IMR-90 (cell line): ENCODE data around the gene STOML1. TPM values are rescaled to one million over a fixed set of nuclear protein-coding genes. Genes with fewer than 3 reads are reported as not detected.

Source experiments
- ATAC-seq: fragments of 200-7000 bp; cut with Tn5 transposase; 2 replicates; pipeline ENCODE4 v1.9.1; 2020; ENCODE audit warnings: low read depth, mild to moderate bottlenecking, moderate library complexity
- BruUV-seq: library from RNA; stranded (reverse); fragments of 400-500 nt; replicated peaks from 2 replicates; lab custom pipeline; 2021; lab: Mats Ljungman, UMichigan
- CTCF ChIA-PET: fragments of 300-600 bp; formaldehyde crosslinking; extraction: SDS; loops from one replicate; lab custom pipeline; 2021; ENCODE audit warnings: antibody characterized with exemption; lab: Yijun Ruan, JAX
- POLR2A ChIA-PET: fragments of 300-600 bp; sonication (Branson Sonifier 250); formaldehyde crosslinking; loops from one replicate; lab custom pipeline; 2022; ENCODE audit warnings: antibody characterized with exemption; ENCODE audit not compliant: unreplicated experiment; lab: Charles Lee
- DNase-seq: peaks from one replicate; pipeline ENCODE4 v3.0.0; 2013
- H2AFZ ChIP-seq: replicated peaks from 2 replicates; pipeline ENCODE3; 2013; ENCODE audit warnings: low read length, mild to moderate bottlenecking; ENCODE audit not compliant: poor library complexity
- H2AK5ac ChIP-seq: 2 replicates; pipeline ENCODE4 v1.6.1; 2013; ENCODE audit warnings: low read depth, low read length, inconsistent platforms
- H2AK9ac ChIP-seq: replicated peaks from 2 replicates; pipeline ENCODE3; 2013; ENCODE audit warnings: mild to moderate bottlenecking, low read depth, low read length, moderate library complexity; ENCODE audit not compliant: poor library complexity
- H2BK120ac ChIP-seq: 2 replicates; pipeline ENCODE4 v1.6.1; 2013; ENCODE audit warnings: low read depth, low read length, inconsistent platforms
- H2BK15ac ChIP-seq: 3 replicates; pipeline ENCODE4 v1.6.1; 2013; ENCODE audit warnings: low read depth, low read length, inconsistent platforms
- H2BK20ac ChIP-seq: 2 replicates; pipeline ENCODE4 v1.6.1; 2013; ENCODE audit warnings: low read depth, mild to moderate bottlenecking, inconsistent platforms, low read length, moderate library complexity
- H2BK5ac ChIP-seq: 2 replicates; pipeline ENCODE4 v1.6.1; 2013; ENCODE audit warnings: mild to moderate bottlenecking, low read depth, low read length, inconsistent platforms; ENCODE audit not compliant: poor library complexity, severe bottlenecking
- H3K14ac ChIP-seq: replicated peaks from 2 replicates; pipeline ENCODE4 v1.6.1; 2013; ENCODE audit warnings: low read depth, low read length, inconsistent platforms
- H3K18ac ChIP-seq: 2 replicates; pipeline ENCODE4 v1.6.1; 2013; ENCODE audit warnings: low read depth, low read length, control low read depth
- H3K23ac ChIP-seq: 2 replicates; pipeline ENCODE4 v1.6.1; 2013; ENCODE audit warnings: low read depth, low read length, inconsistent platforms
- H3K27ac ChIP-seq: 2 replicates; pipeline ENCODE4 v1.5.1; 2013; ENCODE audit warnings: mild to moderate bottlenecking, control low read depth, low read length; ENCODE audit not compliant: insufficient read depth
- H3K27me3 ChIP-seq: 2 replicates; pipeline ENCODE4 v1.6.1; 2013; ENCODE audit warnings: low read length; ENCODE audit not compliant: control insufficient read depth, insufficient read depth
- H3K36me3 ChIP-seq: 2 replicates; pipeline ENCODE4 v1.6.1; 2013; ENCODE audit warnings: low read length, mixed read lengths; ENCODE audit not compliant: control insufficient read depth, insufficient read depth
- H3K4ac ChIP-seq: 2 replicates; pipeline ENCODE4 v1.6.1; 2013; ENCODE audit warnings: low read depth, low read length, inconsistent platforms
- H3K4me1 ChIP-seq: 2 replicates; pipeline ENCODE4 v1.6.1; 2013; ENCODE audit warnings: low read length, mixed read lengths; ENCODE audit not compliant: control insufficient read depth, insufficient read depth
- H3K4me2 ChIP-seq: 2 replicates; pipeline ENCODE4 v1.6.1; 2013; ENCODE audit warnings: low read depth, mild to moderate bottlenecking, control low read depth, low read length, moderate library complexity
- H3K4me3 ChIP-seq: 2 replicates; pipeline ENCODE4 v1.5.1; 2013; ENCODE audit warnings: low read depth, mild to moderate bottlenecking, control low read depth, low read length, moderate library complexity; ENCODE audit not compliant: insufficient read depth
- H3K56ac ChIP-seq: 2 replicates; pipeline ENCODE4 v1.6.1; 2013; ENCODE audit warnings: low read length, inconsistent platforms; ENCODE audit not compliant: insufficient read depth; ENCODE audit errors: extremely low read depth
- H3K79me1 ChIP-seq, 2 experiments: 2 replicates each; pipeline ENCODE4 v1.6.1; 2013; ENCODE audit warnings: low read length in 2 of 2, inconsistent platforms in 1 of 2, low read depth in 1 of 2
- H3K9ac ChIP-seq: 2 replicates; pipeline ENCODE4 v1.6.1; 2013; ENCODE audit warnings: low read depth, low read length, control low read depth
- H3K9me1 ChIP-seq: 2 replicates; pipeline ENCODE4 v1.6.1; 2013; ENCODE audit warnings: low read length, inconsistent platforms; ENCODE audit not compliant: insufficient read depth
- H3K9me3 ChIP-seq: 2 replicates; pipeline ENCODE4 v1.6.1; 2013; ENCODE audit warnings: low read length; ENCODE audit not compliant: control insufficient read depth, insufficient read depth
- H4K20me1 ChIP-seq: 2 replicates; pipeline ENCODE4 v1.6.1; 2013; ENCODE audit warnings: low read length, inconsistent platforms; ENCODE audit not compliant: insufficient read depth
- H4K5ac ChIP-seq: 2 replicates; pipeline ENCODE4 v1.6.1; 2013; ENCODE audit warnings: mild to moderate bottlenecking, low read depth, low read length, control low read depth
- H4K8ac ChIP-seq, 2 experiments: 2 replicates each; pipeline ENCODE4 v1.6.1; 2013; ENCODE audit warnings: low read depth in 2 of 2, low read length in 2 of 2, control low read depth in 1 of 2, inconsistent platforms in 1 of 2
- H4K91ac ChIP-seq: 2 replicates; pipeline ENCODE4 v1.6.1; 2013; ENCODE audit warnings: low read depth, low read length, inconsistent platforms; ENCODE audit not compliant: insufficient read depth
- MXI1 ChIP-seq: IDR thresholded peaks from 2 replicates; pipeline ENCODE4 v1.6.1; 2012; ENCODE audit warnings: low read depth, mild to moderate bottlenecking, low read length, moderate library complexity, borderline replicate concordance
- WGBS, 2 experiments: methylation state at CpG; one replicate each; pipeline versions ENCODE4 v1.1.5 to v1.1.7; 2013; ENCODE audit warnings: missing lambda C conversion rate in 2 of 2; ENCODE audit not compliant: insufficient read length in 1 of 2; ENCODE audit errors: extremely low coverage in 2 of 2; 5-methylcytosine and 5-hydroxymethylcytosine counted together
- dilution Hi-C: fragments of 300-500 bp; cut with HindIII; formaldehyde crosslinking; loops from one replicate; pipeline ENCODE4 v1.14.3; 2018; ENCODE audit warnings: low sequenced_read_pairs; ENCODE audit not compliant: unreplicated experiment
- in situ Hi-C: fragments of 300-500 bp; cut with MboI; formaldehyde crosslinking; loops from 3 replicates; pipeline ENCODE4 v1.14.3; 2019; ENCODE audit warnings: low sequenced_read_pairs, inconsistent platforms, mixed read lengths
- intact Hi-C: fragments of 100-400 bp; cut with micrococcal nuclease; formaldehyde crosslinking; loops from 2 replicates; pipeline ENCODE4 v1.10.0; 2022
- polyA plus RNA-seq, 3 experiments: library from polyadenylated mRNA; depleted of rRNA; stranded (reverse); fragments of >200 nt; gene quantifications; 2 replicates each; pipeline ENCODE4 v1.2.3, GENCODE V29; 2012; ENCODE audit warnings: low replicate concordance in 1 of 3
- total RNA-seq: library from RNA; depleted of rRNA; stranded (reverse); fragments of >200 nt; gene quantifications from 2 replicates; pipeline ENCODE4 v1.2.3, GENCODE V29; 2012
- TF ChIP-seq, protein P1 (sequence below): fragments of 150-350 bp; IDR thresholded peaks from 2 replicates; pipeline ENCODE4 v1.6.1; 2016; ENCODE audit warnings: low read depth, mild to moderate bottlenecking, low read length, moderate library complexity, borderline replicate concordance

STOML1 gene
- total and polyA plus RNA-seq, 2 of the 4 experiments (the other 2 are of a cell fraction) = 11.8 to 21.2 TPM

DNA sequence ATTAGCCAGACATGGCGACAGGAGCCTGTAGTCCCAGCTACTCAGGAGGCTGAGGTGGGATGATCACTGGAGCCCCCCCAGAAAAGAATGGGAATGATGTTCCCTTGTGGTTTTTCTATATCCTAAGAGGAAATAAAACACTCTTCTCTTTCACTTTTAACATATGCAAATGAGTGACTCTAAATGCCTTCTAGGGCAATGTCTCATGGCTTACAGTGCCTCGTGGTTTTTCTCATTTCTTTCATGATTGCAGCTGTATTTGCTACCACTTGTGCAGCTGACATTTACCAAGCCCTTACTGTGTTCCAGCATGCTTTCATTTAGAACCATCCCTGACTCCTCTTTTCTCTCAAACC is 26.4 kb downstream of the STOML1 start:
- TF ChIP-seq, protein P1, sequence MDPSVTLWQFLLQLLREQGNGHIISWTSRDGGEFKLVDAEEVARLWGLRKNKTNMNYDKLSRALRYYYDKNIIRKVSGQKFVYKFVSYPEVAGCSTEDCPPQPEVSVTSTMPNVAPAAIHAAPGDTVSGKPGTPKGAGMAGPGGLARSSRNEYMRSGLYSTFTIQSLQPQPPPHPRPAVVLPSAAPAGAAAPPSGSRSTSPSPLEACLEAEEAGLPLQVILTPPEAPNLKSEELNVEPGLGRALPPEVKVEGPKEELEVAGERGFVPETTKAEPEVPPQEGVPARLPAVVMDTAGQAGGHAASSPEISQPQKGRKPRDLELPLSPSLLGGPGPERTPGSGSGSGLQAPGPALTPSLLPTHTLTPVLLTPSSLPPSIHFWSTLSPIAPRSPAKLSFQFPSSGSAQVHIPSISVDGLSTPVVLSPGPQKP = no peak
- TF ChIP-seq MXI1 = peak; percentile 81; the same call in 1 of the 2 replicates
- 0% methylated on average over 1 of the region's 2 CpGs; no CpG with 5 or more reads in 1 of the 2 experiments for WGBS, 2 experiments
- dilution Hi-C loops (no loop called here), intact Hi-C loops (loop anchor here (1.0 to 2.0 kb wide), 2 partner anchors 68 to 91 kb away; no protein-coding TSS in a partner anchor), in situ Hi-C loops (no loop called here)
- Histone ChIP-seq H3K4ac (peak overlapping the region; percentile 51; the same call in 1 of the 2 replicates), H3K4me3 (no peak overlapping the region), H2AK9ac (no peak overlapping the region), H4K5ac (no peak overlapping the region), H2BK15ac (no peak overlapping the region), H2BK5ac (no peak overlapping the region), H3K9me1 (peaks cover 6% of the 10 kb centered on the region), H3K36me3 (no peaks in the 10 kb centered on the region), H3K56ac (no peak overlapping the region), H3K4me2 (peak overlapping the region; percentile 48), H2BK120ac (no peak overlapping the region), H3K79me1 (no peaks in the 10 kb centered on the region), H3K27ac (no peak overlapping the region), H4K91ac (no peak overlapping the region), H3K18ac (no peak overlapping the region), H3K23ac (no peak overlapping the region), H2BK20ac (0 out of 2 replicates have a peak overlapping the region, but pooled peaks have one; percentile 41), H3K14ac (no peak overlapping the region), H3K9me3 (no peaks in the 10 kb centered on the region), H2AFZ (no peak overlapping the region), H3K27me3 (no peaks in the 10 kb centered on the region), H4K8ac (peak overlapping the region in 1 of 2 experiments; percentile 2; a peak in 2 of 4 replicates), H2AK5ac (no peak overlapping the region), H3K4me1 (peaks cover 10% of the 10 kb centered on the region), H4K20me1 (no peaks in the 10 kb centered on the region), H3K9ac (no peak overlapping the region)
- ATAC-seq (peak; percentile 64), DNase-seq (peak; percentile 70)
- ChIA-PET POLR2A (interaction anchor here (0.5 kb wide), 1 partner anchor 369 kb away, joined by 10 read pairs; no protein-coding TSS in a partner anchor), CTCF (interaction anchor here (0.8 to 2.1 kb wide), 4 partner anchors 9 to 15 kb away, joined by 3 to 13 read pairs (median 4); no protein-coding TSS in a partner anchor)
- no TSS peak for BruUV-seq
